ENCODE results near the gene CPLANE2. TPM values are rescaled to one million over a fixed set of nuclear protein-coding genes. Genes with fewer than 3 reads are reported as not detected.
A peak's percentile ranks its signal among the peaks of the same experiment; 100 is the strongest.

The CPLANE2 gene
- 1 to 10 TPM; 5.1 to 6.1 TPM for total RNA-seq

- peaks cover 34% of the 10 kb centered on the region for H3K4me1 Mint-ChIP-seq (ENCODE audit: low read depth)
- no peaks in the 10 kb centered on the region for H3K9me3 Mint-ChIP-seq (ENCODE audit: insufficient read depth)
- ChIA-PET CTCF (interaction anchor here (0.7 to 4.4 kb wide), 8 partner anchors 11 to 421 kb away, joined by 3 to 17 read pairs (median 4); partner anchors contain the start of gene FAM131C), POLR2A (interaction anchor here (0.8 to 3.4 kb wide), 3 partner anchors 19 to 277 kb away, joined by 3 to 16 read pairs (median 3); no protein-coding TSS in a partner anchor)
- H3K4me3 Mint-ChIP-seq = peak within 1 kb of the TSS; percentile 84
- peak within 1 kb of the TSS; percentile 87 for H3K27ac Mint-ChIP-seq
- no peaks in the 10 kb centered on the region for H3K27me3 Mint-ChIP-seq (ENCODE audit: low read depth)
- no peaks in the 10 kb centered on the region for H3K36me3 Mint-ChIP-seq (ENCODE audit: low read depth)
- ATAC-seq = peak; percentile 89
- DNase-seq = peak; percentile 98
These were observed at the start of gene CPLANE2 for GRCh38 chr1:16236511-16237342. Gene CPLANE2 (minus strand): TSS chr1:16237183. CDS start chr1:16236742, 441 bp downstream.

GRCh38 chr1:16286122-16286521 lies 49.1 kb upstream of the CPLANE2 start:
- ATAC-seq (no peak), DNase-seq (no peak)
- no peaks in the 10 kb centered on the region for H3K9me3 Mint-ChIP-seq (ENCODE audit: insufficient read depth)
- no peak overlapping the region for H3K4me3 Mint-ChIP-seq
- H3K27me3 Mint-ChIP-seq (ENCODE audit: low read depth) = no peaks in the 10 kb centered on the region
- CTCF ChIA-PET = no interaction called here
- no peaks in the 10 kb centered on the region for H3K4me1 Mint-ChIP-seq (ENCODE audit: low read depth)
- POLR2A ChIA-PET = interaction anchor here (1.2 kb wide), 1 partner anchor 39 kb away, joined by 3 read pairs; no protein-coding TSS in a partner anchor
- H3K27ac Mint-ChIP-seq = no peak overlapping the region
- H3K36me3 Mint-ChIP-seq (ENCODE audit: low read depth) = peaks cover 13% of the 10 kb centered on the region

- no peak overlapping the region for H3K4me3 Mint-ChIP-seq
- H3K36me3 Mint-ChIP-seq (ENCODE audit: low read depth) = peaks cover 9% of the 10 kb centered on the region
- H3K9me3 Mint-ChIP-seq (ENCODE audit: insufficient read depth) = no peaks in the 10 kb centered on the region
- CTCF ChIA-PET = no interaction called here
- DNase-seq = no peak
- H3K27ac Mint-ChIP-seq = no peak overlapping the region
- H3K4me1 Mint-ChIP-seq (ENCODE audit: low read depth) = no peaks in the 10 kb centered on the region
- ATAC-seq = no peak
- POLR2A ChIA-PET = no interaction called here
- H3K27me3 Mint-ChIP-seq (ENCODE audit: low read depth) = no peaks in the 10 kb centered on the region
These were observed 44.8 kb upstream of the CPLANE2 start for GRCh38 chr1:16281765-16282164.

- no peaks in the 10 kb centered on the region for H3K27me3 Mint-ChIP-seq (ENCODE audit: low read depth)
- no peak for ATAC-seq
- no peak for DNase-seq
- H3K27ac Mint-ChIP-seq = no peak overlapping the region
- no peaks in the 10 kb centered on the region for H3K4me1 Mint-ChIP-seq (ENCODE audit: low read depth)
- POLR2A ChIA-PET = interaction anchor here (0.6 kb wide), 1 partner anchor 471 kb away, joined by 3 read pairs; no protein-coding TSS in a partner anchor
- H3K4me3 Mint-ChIP-seq = no peak overlapping the region
- CTCF ChIA-PET = interaction anchor here (0.7 to 1.0 kb wide), 2 partner anchors 13 to 84 kb away, joined by 3 read pairs; no protein-coding TSS in a partner anchor
- H3K36me3 Mint-ChIP-seq (ENCODE audit: low read depth) = peaks cover 6% of the 10 kb centered on the region
- no peaks in the 10 kb centered on the region for H3K9me3 Mint-ChIP-seq (ENCODE audit: insufficient read depth)
These were observed 42.2 kb upstream of the CPLANE2 start for GRCh38 chr1:16279186-16279585.

GRCh38 chr1:16276302-16277030 lies 39.5 kb upstream of the CPLANE2 start:
- Mint-ChIP-seq H3K9me3 (ENCODE audit: insufficient read depth) (no peaks in the 10 kb centered on the region), H3K4me3 (no peak overlapping the region), H3K4me1 (ENCODE audit: low read depth) (no peaks in the 10 kb centered on the region), H3K27ac (no peak overlapping the region), H3K36me3 (ENCODE audit: low read depth) (peaks cover 2% of the 10 kb centered on the region), H3K27me3 (ENCODE audit: low read depth) (no peaks in the 10 kb centered on the region)
- ChIA-PET CTCF (no interaction called here), POLR2A (no interaction called here)
- DNase-seq (no peak), ATAC-seq (no peak)

- H3K4me3 Mint-ChIP-seq = no peak overlapping the region
- DNase-seq (no peak), ATAC-seq (no peak)
- ChIA-PET POLR2A (interaction anchor here (0.9 kb wide), 1 partner anchor 52 kb away, joined by 3 read pairs; no protein-coding TSS in a partner anchor), CTCF (interaction anchor here (0.7 kb wide), 1 partner anchor 88 kb away, joined by 3 read pairs; no protein-coding TSS in a partner anchor)
- no peaks in the 10 kb centered on the region for H3K4me1 Mint-ChIP-seq (ENCODE audit: low read depth)
- H3K27me3 Mint-ChIP-seq (ENCODE audit: low read depth) = no peaks in the 10 kb centered on the region
- no peaks in the 10 kb centered on the region for H3K9me3 Mint-ChIP-seq (ENCODE audit: insufficient read depth)
- peaks cover 6% of the 10 kb centered on the region for H3K36me3 Mint-ChIP-seq (ENCODE audit: low read depth)
- H3K27ac Mint-ChIP-seq = no peak overlapping the region
These were observed 38.6 kb upstream of the CPLANE2 start for GRCh38 chr1:16275591-16275990.

GRCh38 chr1:16267690-16268180 lies 30.8 kb upstream of the CPLANE2 start:
- DNase-seq (no peak), ATAC-seq (no peak)
- Mint-ChIP-seq H3K27ac (no peak overlapping the region), H3K9me3 (ENCODE audit: insufficient read depth) (no peaks in the 10 kb centered on the region), H3K4me1 (ENCODE audit: low read depth) (no peaks in the 10 kb centered on the region), H3K4me3 (no peak overlapping the region), H3K36me3 (ENCODE audit: low read depth) (peaks cover 4% of the 10 kb centered on the region), H3K27me3 (ENCODE audit: low read depth) (no peaks in the 10 kb centered on the region)
- CTCF ChIA-PET = no interaction called here
- POLR2A ChIA-PET = no interaction called here

GRCh38 chr1:16266411-16267118 lies 29.6 kb upstream of the CPLANE2 start:
- no peaks in the 10 kb centered on the region for H3K27me3 Mint-ChIP-seq (ENCODE audit: low read depth)
- POLR2A ChIA-PET = no interaction called here
- DNase-seq (no peak), ATAC-seq (no peak)
- H3K4me3 Mint-ChIP-seq = no peak overlapping the region
- H3K4me1 Mint-ChIP-seq (ENCODE audit: low read depth) = no peaks in the 10 kb centered on the region
- CTCF ChIA-PET = no interaction called here
- no peak overlapping the region for H3K27ac Mint-ChIP-seq
- peaks cover 4% of the 10 kb centered on the region for H3K36me3 Mint-ChIP-seq (ENCODE audit: low read depth)
- H3K9me3 Mint-ChIP-seq (ENCODE audit: insufficient read depth) = no peaks in the 10 kb centered on the region

GRCh38 chr1:16262067-16262466 lies 25.1 kb upstream of the CPLANE2 start:
- DNase-seq (no peak), ATAC-seq (no peak)
- CTCF ChIA-PET = interaction anchor here (2.2 to 2.3 kb wide), 2 partner anchors 14 to 18 kb away, joined by 5 read pairs; no protein-coding TSS in a partner anchor
- Mint-ChIP-seq H3K36me3 (ENCODE audit: low read depth) (no peaks in the 10 kb centered on the region), H3K9me3 (ENCODE audit: insufficient read depth) (no peaks in the 10 kb centered on the region), H3K27me3 (ENCODE audit: low read depth) (no peaks in the 10 kb centered on the region), H3K27ac (no peak overlapping the region), H3K4me1 (ENCODE audit: low read depth) (peaks cover 4% of the 10 kb centered on the region), H3K4me3 (no peak overlapping the region)
- POLR2A ChIA-PET = no interaction called here

GRCh38 chr1:16260814-16261213 lies 23.8 kb upstream of the CPLANE2 start:
- no peak overlapping the region for H3K27ac Mint-ChIP-seq
- CTCF ChIA-PET = interaction anchor here (0.6 to 2.3 kb wide), 6 partner anchors 13 to 179 kb away, joined by 3 to 5 read pairs (median 3); no protein-coding TSS in a partner anchor
- no peaks in the 10 kb centered on the region for H3K27me3 Mint-ChIP-seq (ENCODE audit: low read depth)
- POLR2A ChIA-PET = no interaction called here
- H3K4me1 Mint-ChIP-seq (ENCODE audit: low read depth) = peaks cover 4% of the 10 kb centered on the region
- no peaks in the 10 kb centered on the region for H3K9me3 Mint-ChIP-seq (ENCODE audit: insufficient read depth)
- ATAC-seq = no peak
- peaks cover 2% of the 10 kb centered on the region for H3K36me3 Mint-ChIP-seq (ENCODE audit: low read depth)
- no peak for DNase-seq
- no peak overlapping the region for H3K4me3 Mint-ChIP-seq

GRCh38 chr1:16258591-16259135 lies 21.7 kb upstream of the CPLANE2 start:
- ATAC-seq = no peak
- no peaks in the 10 kb centered on the region for H3K27me3 Mint-ChIP-seq (ENCODE audit: low read depth)
- H3K27ac Mint-ChIP-seq = peak overlapping the region; percentile 4
- peaks cover 13% of the 10 kb centered on the region for H3K36me3 Mint-ChIP-seq (ENCODE audit: low read depth)
- H3K9me3 Mint-ChIP-seq (ENCODE audit: insufficient read depth) = no peaks in the 10 kb centered on the region
- H3K4me3 Mint-ChIP-seq = no peak overlapping the region
- DNase-seq = no peak
- CTCF ChIA-PET = interaction anchor here (1.1 kb wide), 1 partner anchor 14 kb away, joined by 5 read pairs; no protein-coding TSS in a partner anchor
- POLR2A ChIA-PET = no interaction called here
- peaks cover 14% of the 10 kb centered on the region for H3K4me1 Mint-ChIP-seq (ENCODE audit: low read depth)
